ENCODE data around the gene ELMO1.

Gene ELMO1

GRCh38 chr7:36943591-36944435, 504.9 kb downstream of the ELMO1 start:
- no peak overlapping the region for H3K4me3 ChIP-seq (ENCODE audit: low read length)
- no peak for DNase-seq (ENCODE audit: low read depth)
- no peak for TF ChIP-seq CTCF (conservative IDR thresholded peaks at IDR 0.05; ENCODE audit: low read length)

- no peak overlapping the region for H3K4me3 ChIP-seq (ENCODE audit: low read length)
- no peak for TF ChIP-seq CTCF (conservative IDR thresholded peaks at IDR 0.05; ENCODE audit: low read length)
These were observed 505.7 kb downstream of the ELMO1 start for GRCh38 chr7:36942955-36943354.

GRCh38 chr7:36942541-36942940, 506.1 kb downstream of the ELMO1 start:
- H3K4me3 ChIP-seq (ENCODE audit: low read length), result no peak overlapping the region
- no peak for TF ChIP-seq CTCF (conservative IDR thresholded peaks at IDR 0.05; ENCODE audit: low read length)
- no peak for DNase-seq (ENCODE audit: low read depth)

More at GRCh38 chr7:36942955-36943354, 505.7 kb downstream of the ELMO1 start:
- no peak for DNase-seq (ENCODE audit: low read depth)

- no peak overlapping the region for H3K4me3 ChIP-seq (ENCODE audit: low read length)
- DNase-seq (ENCODE audit: low read depth), result no peak
- TF ChIP-seq CTCF (conservative IDR thresholded peaks at IDR 0.05; ENCODE audit: low read length), result no peak
These were observed 506.6 kb downstream of the ELMO1 start for GRCh38 chr7:36942025-36942424.

GRCh38 chr7:36941359-36941758, 507.3 kb downstream of the ELMO1 start:
- no peak for DNase-seq (ENCODE audit: low read depth)
- TF ChIP-seq CTCF (conservative IDR thresholded peaks at IDR 0.05; ENCODE audit: low read length), result no peak
- H3K4me3 ChIP-seq (ENCODE audit: low read length), result no peak overlapping the region

GRCh38 chr7:36939816-36940215, 508.8 kb downstream of the ELMO1 start:
- H3K4me3 ChIP-seq (ENCODE audit: low read length), result no peak overlapping the region
- TF ChIP-seq CTCF (conservative IDR thresholded peaks at IDR 0.05; ENCODE audit: low read length), result no peak
- no peak for DNase-seq (ENCODE audit: low read depth)

Data from AG10803 (cell line).